AG04450 (cell line): ENCODE data around the gene CHST9. TPM values are rescaled to one million over a fixed set of nuclear protein-coding genes. Genes with fewer than 3 reads are reported as not detected.

Experiments
- CTCF ChIA-PET: fragments of 300-600, 350-600 bp; formaldehyde crosslinking; extraction: SDS; loops from one replicate; lab custom pipeline; 2022; ENCODE audit warnings: antibody characterized with exemption, inconsistent platforms; lab: Charles Lee
- POLR2A ChIA-PET: fragments of 350-600 bp; formaldehyde crosslinking; extraction: SDS; loops from one replicate; lab custom pipeline; 2021; ENCODE audit warnings: antibody characterized with exemption, inconsistent platforms; lab: Yijun Ruan, JAX
- DNase-seq: peaks from one replicate; pipeline ENCODE4 v3.0.0-alpha.2; 2011; ENCODE audit warnings: low read depth, low spot score
- H3K27ac ChIP-seq: one replicate; pipeline ENCODE4 v1.5.1; 2012; ENCODE audit warnings: low read depth, low read length, control low read depth
- H3K27me3 ChIP-seq: one replicate; pipeline ENCODE4 v1.6.0; 2012; ENCODE audit warnings: low read length; ENCODE audit not compliant: control insufficient read depth, insufficient read depth
- H3K4me3 ChIP-seq: 2 replicates; pipeline ENCODE4 v1.5.1; 2011; ENCODE audit warnings: mild to moderate bottlenecking, low read depth, low read length, control low read depth
- H3K9me3 ChIP-seq: 2 replicates; pipeline ENCODE4 v1.5.1; 2012; ENCODE audit warnings: low read length; ENCODE audit not compliant: control insufficient read depth, insufficient read depth
- polyA plus RNA-seq: library from polyadenylated mRNA; depleted of rRNA; stranded (reverse); fragments of >200 nt; gene quantifications from 2 replicates; pipeline ENCODE4 v1.2.3, GENCODE V29; 2011
- TF ChIP-seq, protein P1 (sequence below): IDR thresholded peaks from 2 replicates; pipeline ENCODE4 v1.5.1; 2011; ENCODE audit warnings: low read depth, low read length, control low read depth, inconsistent platforms

CHST9 gene
- polyA plus RNA-seq, 1 experiment: not detected

DNA sequence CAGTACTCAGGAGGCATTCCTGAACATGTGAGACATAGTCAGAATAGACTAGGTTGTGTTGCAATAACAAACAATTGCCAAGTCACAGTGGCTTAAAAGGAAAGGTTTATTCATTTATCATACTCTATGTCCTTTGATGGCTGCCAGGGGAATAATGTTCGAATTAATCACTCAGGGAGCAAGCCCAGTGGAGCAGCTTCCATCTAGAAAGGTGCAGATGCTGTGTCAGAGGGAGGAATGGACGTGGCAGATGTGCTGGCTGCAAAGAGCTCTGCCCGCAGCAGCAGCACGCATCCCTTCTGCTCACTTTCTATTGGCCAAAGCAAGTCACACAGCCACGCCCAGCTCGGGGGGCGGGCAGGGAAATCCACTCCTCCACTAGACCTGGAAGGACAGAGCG is 213.7 kb downstream of the CHST9 start:
- H3K9me3 ChIP-seq: peaks cover 23% of the 10 kb centered on the region
- TF ChIP-seq, protein P1, sequence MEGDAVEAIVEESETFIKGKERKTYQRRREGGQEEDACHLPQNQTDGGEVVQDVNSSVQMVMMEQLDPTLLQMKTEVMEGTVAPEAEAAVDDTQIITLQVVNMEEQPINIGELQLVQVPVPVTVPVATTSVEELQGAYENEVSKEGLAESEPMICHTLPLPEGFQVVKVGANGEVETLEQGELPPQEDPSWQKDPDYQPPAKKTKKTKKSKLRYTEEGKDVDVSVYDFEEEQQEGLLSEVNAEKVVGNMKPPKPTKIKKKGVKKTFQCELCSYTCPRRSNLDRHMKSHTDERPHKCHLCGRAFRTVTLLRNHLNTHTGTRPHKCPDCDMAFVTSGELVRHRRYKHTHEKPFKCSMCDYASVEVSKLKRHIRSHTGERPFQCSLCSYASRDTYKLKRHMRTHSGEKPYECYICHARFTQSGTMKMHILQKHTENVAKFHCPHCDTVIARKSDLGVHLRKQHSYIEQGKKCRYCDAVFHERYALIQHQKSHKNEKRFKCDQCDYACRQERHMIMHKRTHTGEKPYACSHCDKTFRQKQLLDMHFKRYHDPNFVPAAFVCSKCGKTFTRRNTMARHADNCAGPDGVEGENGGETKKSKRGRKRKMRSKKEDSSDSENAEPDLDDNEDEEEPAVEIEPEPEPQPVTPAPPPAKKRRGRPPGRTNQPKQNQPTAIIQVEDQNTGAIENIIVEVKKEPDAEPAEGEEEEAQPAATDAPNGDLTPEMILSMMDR: no peak
- ChIA-PET CTCF (no interaction called here), POLR2A (no interaction called here)
- H3K4me3 ChIP-seq: no peak overlapping the region
- no peaks in the 10 kb centered on the region for H3K27me3 ChIP-seq
- no peak for DNase-seq
- H3K27ac ChIP-seq: no peak overlapping the region

DNA sequence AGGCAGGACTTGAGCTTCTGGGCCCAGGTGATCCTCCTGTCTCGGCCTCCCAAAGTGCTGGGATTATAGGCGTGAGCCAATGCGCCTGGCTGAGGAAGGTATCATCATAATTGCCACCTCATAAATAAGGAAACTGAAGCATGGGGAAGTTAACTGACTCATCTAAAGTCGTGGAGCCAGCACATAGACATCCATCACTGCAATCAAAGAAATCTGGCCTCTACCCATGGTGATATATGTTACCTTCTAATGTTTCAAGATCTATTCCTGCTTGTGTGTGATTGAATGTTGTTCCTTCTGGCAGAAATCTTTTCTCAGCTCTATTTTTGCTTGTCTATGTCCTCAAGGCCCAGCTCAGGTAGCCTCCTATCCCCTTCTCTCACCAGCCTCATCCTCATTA is 214.5 kb downstream of the CHST9 start:
- Histone ChIP-seq H3K27ac (no peak overlapping the region), H3K4me3 (no peak overlapping the region), H3K27me3 (no peaks in the 10 kb centered on the region), H3K9me3 (peaks cover 23% of the 10 kb centered on the region)
- POLR2A ChIA-PET: no interaction called here
- TF ChIP-seq, protein P1: no peak
- DNase-seq: no peak
- CTCF ChIA-PET: no interaction called here

DNA sequence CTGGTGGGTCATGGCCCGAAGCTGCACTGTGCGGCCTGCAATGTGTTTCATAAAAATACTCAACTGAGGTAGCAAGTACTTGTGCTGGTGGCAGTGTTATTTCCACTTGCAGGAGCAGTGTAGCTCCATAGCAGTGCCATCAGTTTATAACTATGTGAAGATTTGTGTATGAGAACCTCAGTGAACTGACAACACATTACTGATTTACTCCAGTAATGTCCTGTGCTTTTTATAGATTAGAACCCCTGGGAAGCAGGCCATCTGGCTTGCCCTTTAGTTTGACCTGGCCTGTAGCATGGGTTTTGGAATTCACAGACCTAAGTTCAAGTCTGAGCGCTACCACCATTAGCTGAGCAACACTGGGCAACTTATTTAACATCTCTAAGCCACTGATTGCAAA is 219.9 kb downstream of the CHST9 start:
- POLR2A ChIA-PET: no interaction called here
- no peak for DNase-seq
- no peak overlapping the region for H3K4me3 ChIP-seq
- no peaks in the 10 kb centered on the region for H3K27me3 ChIP-seq
- H3K9me3 ChIP-seq: no peaks in the 10 kb centered on the region; the same call in 1 of the 2 replicates
- H3K27ac ChIP-seq: no peak overlapping the region
- CTCF ChIA-PET: no interaction called here
- TF ChIP-seq, protein P1: no peak

DNA sequence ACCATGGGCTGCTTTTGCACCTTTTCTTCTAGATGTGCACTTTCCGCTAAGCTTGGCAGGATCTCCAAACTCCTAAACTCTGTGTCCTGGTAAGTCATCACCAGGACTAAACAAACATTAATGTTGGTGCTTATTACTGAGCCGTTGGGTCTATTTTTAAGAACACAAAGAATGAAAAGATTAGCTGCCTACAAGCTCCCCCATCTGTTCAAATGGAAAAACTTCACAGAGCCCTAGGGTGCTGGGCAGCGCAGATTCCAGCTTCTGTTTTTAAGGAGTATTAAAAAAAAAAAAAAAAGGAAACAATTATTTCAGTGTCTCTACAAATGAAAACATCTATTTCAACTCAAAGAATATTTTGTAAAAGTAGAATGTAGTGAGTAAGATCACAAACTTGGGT is 221.8 kb downstream of the CHST9 start:
- POLR2A ChIA-PET: no interaction called here
- H3K27ac ChIP-seq: no peak overlapping the region
- CTCF ChIA-PET: interaction anchor here (0.8 kb wide), 1 partner anchor 579 kb away, joined by 4 read pairs; no protein-coding TSS in a partner anchor
- TF ChIP-seq, protein P1: no peak
- no peaks in the 10 kb centered on the region for H3K27me3 ChIP-seq
- no peaks in the 10 kb centered on the region; the same call in 1 of the 2 replicates for H3K9me3 ChIP-seq
- no peak for DNase-seq
- no peak overlapping the region for H3K4me3 ChIP-seq

DNA sequence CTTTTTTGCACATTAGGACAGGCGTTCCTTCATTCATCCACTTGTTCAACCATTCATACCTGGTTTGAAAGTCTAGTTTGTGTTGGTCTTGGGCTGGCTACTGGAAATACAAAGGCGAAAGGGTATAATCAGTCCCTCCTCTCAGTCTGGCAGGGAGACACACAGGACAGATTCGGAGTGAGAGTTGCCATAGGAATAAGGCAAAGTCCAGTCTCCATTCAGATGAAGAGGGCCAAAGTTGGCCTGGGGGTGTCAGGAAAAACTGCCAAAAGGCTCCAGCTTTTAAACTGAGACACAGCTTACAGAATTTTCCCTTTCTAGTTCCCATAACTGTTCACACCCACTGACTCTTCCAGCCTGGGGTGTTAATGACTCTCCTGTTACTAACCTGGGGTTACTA is 223.3 kb downstream of the CHST9 start:
- no peak overlapping the region for H3K27ac ChIP-seq
- H3K27me3 ChIP-seq: no peaks in the 10 kb centered on the region
- DNase-seq: no peak
- H3K9me3 ChIP-seq: no peaks in the 10 kb centered on the region; the same call in 1 of the 2 replicates
- ChIA-PET CTCF (no interaction called here), POLR2A (no interaction called here)
- TF ChIP-seq, protein P1: no peak
- no peak overlapping the region for H3K4me3 ChIP-seq
